Hepatocyte (in vitro differentiated cells): ENCODE results near the gene ITPK1.

Source experiments
- CTCF ChIP-seq: fragments of 200-600 bp; sonication (generic); IDR thresholded peaks from 2 replicates; pipeline ENCODE4 v1.5.1; 2016; ENCODE audit warnings: antibody characterized with exemption, mild to moderate bottlenecking; ENCODE audit not compliant: poor library complexity
- EZH2 ChIP-seq: fragments of 200-600 bp; sonication (generic); IDR thresholded peaks from 2 replicates; pipeline ENCODE4 v1.6.1; 2016; ENCODE audit warnings: antibody characterized with exemption, mild to moderate bottlenecking, borderline replicate concordance
- EZH2phosphoT487 ChIP-seq: fragments of 200-600 bp; sonication (generic); IDR thresholded peaks from one replicate; pipeline ENCODE4 v1.6.1; 2018; ENCODE audit warnings: antibody characterized with exemption, mild to moderate bottlenecking, low read depth, moderate library complexity; ENCODE audit not compliant: unreplicated experiment, severe bottlenecking

- no peak for TF ChIP-seq CTCF
- no peak for TF ChIP-seq EZH2phosphoT487
- no peak for TF ChIP-seq EZH2
Measured at GRCh38 chr14:92926931-92927330, 188.8 kb downstream of the ITPK1 start.
